Hepatocyte (in vitro differentiated cells): ENCODE data around the gene CDK14. TPM values are rescaled to one million over a fixed set of nuclear protein-coding genes. Genes with fewer than 3 reads are reported as not detected.

Source experiments
- DNase-seq: peaks from one replicate; pipeline ENCODE4 v3.0.0-alpha.2; 2016; ENCODE audit warnings: low spot score
- H2AFZ ChIP-seq: fragments of 200-600 bp; sonication (generic); 2 replicates; pipeline ENCODE4 v1.6.0; 2016; ENCODE audit warnings: antibody characterized with exemption, mild to moderate bottlenecking
- H3K27ac ChIP-seq: fragments of 200-600 bp; sonication (generic); 2 replicates; pipeline ENCODE4 v1.5.1; 2016; ENCODE audit warnings: mild to moderate bottlenecking
- H3K27me3 ChIP-seq: fragments of 200-600 bp; sonication (generic); 2 replicates; pipeline ENCODE4 v1.6.1; 2016
- H3K36me3 ChIP-seq: fragments of 200-600 bp; sonication (generic); replicated peaks from 2 replicates; pipeline ENCODE4 v1.5.1; 2016; ENCODE audit warnings: low read depth; ENCODE audit not compliant: insufficient read depth
- H3K4me1 ChIP-seq: fragments of 200-600 bp; sonication (generic); 2 replicates; pipeline ENCODE4 v1.5.1; 2016; ENCODE audit warnings: mild to moderate bottlenecking, moderate library complexity; ENCODE audit not compliant: insufficient read depth
- H3K4me2 ChIP-seq: fragments of 200-600 bp; sonication (generic); 2 replicates; pipeline ENCODE4 v1.6.0; 2016
- H3K4me3 ChIP-seq: fragments of 200-600 bp; sonication (generic); 2 replicates; pipeline ENCODE4 v1.5.1; 2016; ENCODE audit warnings: mild to moderate bottlenecking
- H3K79me2 ChIP-seq: fragments of 200-600 bp; sonication (generic); 2 replicates; pipeline ENCODE4 v1.6.0; 2017; ENCODE audit warnings: mild to moderate bottlenecking
- H3K9me2 ChIP-seq: fragments of 200-600 bp; sonication (generic); replicated peaks from 2 replicates; pipeline ENCODE4 v1.6.0; 2017; ENCODE audit warnings: mild to moderate bottlenecking; ENCODE audit not compliant: insufficient read depth
- H3K9me3 ChIP-seq: fragments of 200-600 bp; sonication (generic); 2 replicates; pipeline ENCODE4 v1.5.1; 2016; ENCODE audit warnings: low read depth, mild to moderate bottlenecking
- H4K20me1 ChIP-seq: fragments of 200-600 bp; sonication (generic); 2 replicates; pipeline ENCODE4 v1.6.0; 2016; ENCODE audit warnings: mild to moderate bottlenecking; ENCODE audit not compliant: insufficient read depth, poor library complexity, severe bottlenecking
- EZH2 ChIP-seq: fragments of 200-600 bp; sonication (generic); IDR thresholded peaks from 2 replicates; pipeline ENCODE4 v1.6.1; 2016; ENCODE audit warnings: antibody characterized with exemption, mild to moderate bottlenecking, borderline replicate concordance
- EZH2phosphoT487 ChIP-seq: fragments of 200-600 bp; sonication (generic); IDR thresholded peaks from one replicate; pipeline ENCODE4 v1.6.1; 2018; ENCODE audit warnings: antibody characterized with exemption, mild to moderate bottlenecking, low read depth, moderate library complexity; ENCODE audit not compliant: unreplicated experiment, severe bottlenecking
- WGBS: methylation state at CpG from one replicate; pipeline ENCODE4 v1.1.6; 2016; ENCODE audit warnings: low lambda C conversion rate; ENCODE audit errors: missing lambda C conversion rate; 5-methylcytosine and 5-hydroxymethylcytosine counted together
- polyA plus RNA-seq: library from polyadenylated mRNA; unstranded; fragments of >200 nt; fragmentation: Nextera tagmentation; extraction: Ambion mirVana; gene quantifications from 2 replicates; pipeline ENCODE4 v1.2.1, GENCODE V29; 2016
- total RNA-seq: library from RNA; depleted of rRNA; stranded (reverse); fragments of >200 nt; gene quantifications from 2 replicates; pipeline ENCODE4 v1.2.3, GENCODE V29; 2014
- TF ChIP-seq, protein P1 (sequence below): fragments of 200-600 bp; sonication (generic); IDR thresholded peaks from 2 replicates; pipeline ENCODE4 v1.5.1; 2016; ENCODE audit warnings: antibody characterized with exemption, mild to moderate bottlenecking; ENCODE audit not compliant: poor library complexity

CDK14 gene
- total and polyA plus RNA-seq, 2 experiments from 2014 or later = 8.6 to 23.5 TPM

- no peak overlapping the region for H3K27ac ChIP-seq
- DNase-seq = no peak
- WGBS = 69% methylated on average over 2 of the region's 2 CpGs
- no peaks in the 10 kb centered on the region for H3K27me3 ChIP-seq
- H4K20me1 ChIP-seq = no peaks in the 10 kb centered on the region
- no peaks in the 10 kb centered on the region for H3K9me2 ChIP-seq
- H3K4me1 ChIP-seq = no peaks in the 10 kb centered on the region
- no peak overlapping the region for H2AFZ ChIP-seq
- H3K36me3 ChIP-seq = no peaks in the 10 kb centered on the region
- TF ChIP-seq EZH2 (no peak), EZH2phosphoT487 (no peak)
- H3K79me2 ChIP-seq = peaks cover 32% of the 10 kb centered on the region
- H3K4me2 ChIP-seq = no peak overlapping the region
- no peaks in the 10 kb centered on the region for H3K9me3 ChIP-seq
- no peak overlapping the region for H3K4me3 ChIP-seq
These were observed 72.9 kb downstream of the CDK14 start for GRCh38 chr7:90668992-90669391.

GRCh38 chr7:90669492-90669891 lies 73.4 kb downstream of the CDK14 start:
- WGBS = 89% methylated on average over 1 of the region's 1 CpG
- H3K4me3 ChIP-seq = no peak overlapping the region
- H3K36me3 ChIP-seq = no peaks in the 10 kb centered on the region
- TF ChIP-seq EZH2phosphoT487 (no peak), EZH2 (no peak)
- TF ChIP-seq, protein P1, sequence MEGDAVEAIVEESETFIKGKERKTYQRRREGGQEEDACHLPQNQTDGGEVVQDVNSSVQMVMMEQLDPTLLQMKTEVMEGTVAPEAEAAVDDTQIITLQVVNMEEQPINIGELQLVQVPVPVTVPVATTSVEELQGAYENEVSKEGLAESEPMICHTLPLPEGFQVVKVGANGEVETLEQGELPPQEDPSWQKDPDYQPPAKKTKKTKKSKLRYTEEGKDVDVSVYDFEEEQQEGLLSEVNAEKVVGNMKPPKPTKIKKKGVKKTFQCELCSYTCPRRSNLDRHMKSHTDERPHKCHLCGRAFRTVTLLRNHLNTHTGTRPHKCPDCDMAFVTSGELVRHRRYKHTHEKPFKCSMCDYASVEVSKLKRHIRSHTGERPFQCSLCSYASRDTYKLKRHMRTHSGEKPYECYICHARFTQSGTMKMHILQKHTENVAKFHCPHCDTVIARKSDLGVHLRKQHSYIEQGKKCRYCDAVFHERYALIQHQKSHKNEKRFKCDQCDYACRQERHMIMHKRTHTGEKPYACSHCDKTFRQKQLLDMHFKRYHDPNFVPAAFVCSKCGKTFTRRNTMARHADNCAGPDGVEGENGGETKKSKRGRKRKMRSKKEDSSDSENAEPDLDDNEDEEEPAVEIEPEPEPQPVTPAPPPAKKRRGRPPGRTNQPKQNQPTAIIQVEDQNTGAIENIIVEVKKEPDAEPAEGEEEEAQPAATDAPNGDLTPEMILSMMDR = no peak
- no peaks in the 10 kb centered on the region for H3K27me3 ChIP-seq
- no peaks in the 10 kb centered on the region for H3K9me3 ChIP-seq
- no peaks in the 10 kb centered on the region for H3K4me1 ChIP-seq
- H4K20me1 ChIP-seq = no peaks in the 10 kb centered on the region
- H3K4me2 ChIP-seq = no peak overlapping the region
- peaks cover 32% of the 10 kb centered on the region for H3K79me2 ChIP-seq
- DNase-seq = no peak
- no peak overlapping the region for H2AFZ ChIP-seq
- no peak overlapping the region for H3K27ac ChIP-seq
- no peaks in the 10 kb centered on the region for H3K9me2 ChIP-seq

DNA sequence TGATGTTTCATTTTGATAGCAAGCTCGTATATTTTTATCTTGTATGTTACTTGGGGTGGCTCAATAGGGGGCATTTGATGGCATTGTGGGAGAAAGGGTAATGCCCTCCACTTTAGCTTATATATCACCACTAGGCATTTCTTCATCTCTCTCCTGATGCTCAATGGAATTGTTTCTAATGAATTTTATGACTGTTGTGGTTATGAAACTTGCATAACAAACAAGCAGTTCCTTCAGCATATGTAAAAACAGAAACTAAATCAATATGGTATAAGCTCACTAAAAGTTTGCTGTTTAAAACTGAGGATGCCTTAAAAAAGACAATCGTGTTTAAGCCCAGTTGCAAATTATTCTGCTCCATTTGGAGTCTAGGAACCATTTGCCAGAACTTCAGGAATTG lies 75.5 kb downstream of the CDK14 start:
- H4K20me1 ChIP-seq = no peaks in the 10 kb centered on the region
- WGBS = 88% methylated on average over 2 of the region's 2 CpGs

GRCh38 chr7:90672210-90672609 lies 76.1 kb downstream of the CDK14 start:
- no peaks in the 10 kb centered on the region for H3K9me3 ChIP-seq
- DNase-seq = no peak
- H3K9me2 ChIP-seq = no peaks in the 10 kb centered on the region
- no peak overlapping the region for H3K4me3 ChIP-seq
- TF ChIP-seq EZH2phosphoT487 = no peak
- TF ChIP-seq EZH2 = no peak
- 97% methylated on average over 2 of the region's 2 CpGs for WGBS
- no peak overlapping the region for H2AFZ ChIP-seq
- no peak overlapping the region for H3K27ac ChIP-seq
- peaks cover 22% of the 10 kb centered on the region for H3K79me2 ChIP-seq
- H3K4me1 ChIP-seq = no peaks in the 10 kb centered on the region
- H3K27me3 ChIP-seq = no peaks in the 10 kb centered on the region
- H3K4me2 ChIP-seq = no peak overlapping the region
- no peaks in the 10 kb centered on the region for H3K36me3 ChIP-seq
- no peaks in the 10 kb centered on the region for H4K20me1 ChIP-seq

More for the DNA sequence above, 75.5 kb downstream of the CDK14 start:
- Histone ChIP-seq H3K9me3 (no peaks in the 10 kb centered on the region), H3K4me1 (no peaks in the 10 kb centered on the region), H3K4me3 (no peak overlapping the region), H2AFZ (no peak overlapping the region), H3K27ac (no peak overlapping the region), H3K9me2 (no peaks in the 10 kb centered on the region), H3K27me3 (no peaks in the 10 kb centered on the region), H3K79me2 (peaks cover 23% of the 10 kb centered on the region), H3K36me3 (no peaks in the 10 kb centered on the region), H3K4me2 (no peak overlapping the region)
- TF ChIP-seq, protein P1 = no peak
- TF ChIP-seq EZH2 (no peak), EZH2phosphoT487 (no peak)
- no peak for DNase-seq
